Mucosa of rectum (tissue), 2 donors: ENCODE data around the gene ZMAT3.

ENCODE experiments used
- H3K27ac ChIP-seq, 2 donors: one replicate each; pipeline ENCODE4 v1.7.0; 2013; ENCODE audit warnings: inconsistent platforms in 2 of 2, low read depth in 2 of 2, low read length in 2 of 2
- H3K27me3 ChIP-seq, 2 donors: one replicate each; pipeline ENCODE4 v1.7.0; 2013; ENCODE audit warnings: low read length in 2 of 2; ENCODE audit not compliant: control insufficient read depth in 2 of 2, insufficient read depth in 2 of 2
- H3K36me3 ChIP-seq, 2 donors: one replicate each; pipeline ENCODE4 v1.7.0; 2013; ENCODE audit warnings: low read length in 2 of 2; ENCODE audit not compliant: control insufficient read depth in 2 of 2, insufficient read depth in 2 of 2
- H3K4me1 ChIP-seq, 2 donors: one replicate each; pipeline ENCODE4 v1.7.0; 2013; ENCODE audit warnings: low read length in 2 of 2, mild to moderate bottlenecking in 1 of 2; ENCODE audit not compliant: control insufficient read depth in 2 of 2, insufficient read depth in 2 of 2
- H3K4me3 ChIP-seq, 2 donors: one replicate each; pipeline ENCODE4 v1.7.0; 2013; ENCODE audit warnings: low read length in 2 of 2
- H3K9ac ChIP-seq, 2 donors: one replicate each; pipeline ENCODE4 v1.7.0; 2013; ENCODE audit warnings: low read length in 2 of 2, low read depth in 1 of 2, mild to moderate bottlenecking in 1 of 2
- H3K9me3 ChIP-seq, 2 donors: one replicate each; pipeline ENCODE4 v1.7.0; 2013; ENCODE audit warnings: low read length in 2 of 2; ENCODE audit not compliant: control insufficient read depth in 2 of 2
- donor health status: healthy.
- donor health status: Normal muscosa, but diverticular disease.

ZMAT3 gene

DNA sequence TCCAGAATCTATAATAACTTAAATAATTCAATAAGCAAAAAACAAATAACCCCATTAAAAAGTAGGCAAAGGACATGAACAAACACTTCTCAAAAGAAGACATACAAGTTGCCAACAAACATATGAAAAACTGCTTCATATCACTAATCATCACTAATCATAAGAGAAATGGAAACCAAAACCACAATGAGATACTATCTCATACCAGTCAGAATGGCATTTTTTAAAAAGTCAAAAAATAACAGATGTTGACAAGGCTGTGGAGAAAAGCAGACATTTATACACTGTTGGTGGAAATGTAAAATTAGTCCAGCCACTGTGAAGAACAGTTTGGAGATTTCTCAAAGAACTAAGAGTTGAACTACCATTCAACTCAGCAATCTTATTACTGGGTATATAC lies 19.5 kb upstream of the ZMAT3 start:
- Histone ChIP-seq H3K4me1 (no peaks in the 10 kb centered on the region), H3K27me3 (no peaks in the 10 kb centered on the region), H3K9me3 (peaks cover 0 to 2% of the 10 kb centered on the region in 2 donors), H3K36me3 (no peaks in the 10 kb centered on the region), H3K4me3 (no peak overlapping the region), H3K27ac (no peak overlapping the region), H3K9ac (no peak overlapping the region)

- H3K36me3 ChIP-seq: no peaks in the 10 kb centered on the region
- H3K27ac ChIP-seq: no peak overlapping the region
- no peak overlapping the region for H3K4me3 ChIP-seq
- no peaks in the 10 kb centered on the region for H3K4me1 ChIP-seq
- peaks cover 0 to 2% of the 10 kb centered on the region in 2 donors for H3K9me3 ChIP-seq
- no peak overlapping the region for H3K9ac ChIP-seq
- no peaks in the 10 kb centered on the region for H3K27me3 ChIP-seq
Measured at GRCh38 chr3:179088306-179088705, 16.7 kb upstream of the ZMAT3 start.

GRCh38 chr3:179083977-179084376 lies 12.4 kb upstream of the ZMAT3 start:
- Histone ChIP-seq H3K27me3 (no peaks in the 10 kb centered on the region), H3K9ac (no peak overlapping the region), H3K4me1 (no peaks in the 10 kb centered on the region), H3K4me3 (no peak overlapping the region), H3K36me3 (no peaks in the 10 kb centered on the region), H3K27ac (no peak overlapping the region), H3K9me3 (peaks cover 0 to 2% of the 10 kb centered on the region in 2 donors)

DNA sequence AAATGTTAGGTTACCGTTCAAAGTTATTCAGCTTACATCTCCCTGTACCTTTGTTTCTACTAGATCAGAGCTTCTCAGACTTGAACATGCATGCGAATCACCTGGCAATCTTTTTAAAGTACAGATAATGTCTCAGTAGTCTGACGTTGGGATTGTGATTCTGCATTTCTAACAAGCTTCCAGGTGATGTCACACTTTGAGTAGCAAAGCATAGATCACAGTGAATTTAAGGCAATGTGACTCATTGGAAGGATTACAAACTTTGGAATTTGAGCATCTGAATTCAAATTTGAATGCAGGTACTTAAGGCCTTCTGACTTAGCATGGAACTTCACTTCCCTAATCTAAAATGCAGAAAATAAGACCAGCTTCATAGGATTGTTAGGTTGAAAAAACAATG lies 10.8 kb upstream of the ZMAT3 start:
- H3K36me3 ChIP-seq: no peaks in the 10 kb centered on the region
- no peaks in the 10 kb centered on the region for H3K4me1 ChIP-seq
- no peaks in the 10 kb centered on the region for H3K9me3 ChIP-seq
- no peak overlapping the region for H3K9ac ChIP-seq
- no peak overlapping the region for H3K27ac ChIP-seq
- no peak overlapping the region for H3K4me3 ChIP-seq
- H3K27me3 ChIP-seq: no peaks in the 10 kb centered on the region

GRCh38 chr3:179081885-179082284 lies 10.3 kb upstream of the ZMAT3 start:
- no peaks in the 10 kb centered on the region for H3K4me1 ChIP-seq

GRCh38 chr3:179079537-179079936 lies 7.9 kb upstream of the ZMAT3 start:
- no peaks in the 10 kb centered on the region for H3K9me3 ChIP-seq
- H3K27ac ChIP-seq: no peak overlapping the region
- no peaks in the 10 kb centered on the region for H3K4me1 ChIP-seq
- H3K27me3 ChIP-seq: no peaks in the 10 kb centered on the region
- no peak overlapping the region for H3K4me3 ChIP-seq
- no peaks in the 10 kb centered on the region for H3K36me3 ChIP-seq
- no peak overlapping the region for H3K9ac ChIP-seq

More at GRCh38 chr3:179081885-179082284, 10.3 kb upstream of the ZMAT3 start:
- no peaks in the 10 kb centered on the region for H3K27me3 ChIP-seq
- no peak overlapping the region for H3K27ac ChIP-seq
- no peak overlapping the region for H3K9ac ChIP-seq
- H3K36me3 ChIP-seq: no peaks in the 10 kb centered on the region
- H3K9me3 ChIP-seq: no peaks in the 10 kb centered on the region
- no peak overlapping the region for H3K4me3 ChIP-seq

GRCh38 chr3:179076243-179077027 lies 4.8 kb upstream of the ZMAT3 start:
- no peaks in the 10 kb centered on the region for H3K4me1 ChIP-seq
- H3K27me3 ChIP-seq: no peaks in the 10 kb centered on the region
- H3K9ac ChIP-seq: no peak overlapping the region
- H3K9me3 ChIP-seq: no peaks in the 10 kb centered on the region
- no peak overlapping the region for H3K27ac ChIP-seq
- no peaks in the 10 kb centered on the region for H3K36me3 ChIP-seq
- H3K4me3 ChIP-seq: no peak overlapping the region

DNA sequence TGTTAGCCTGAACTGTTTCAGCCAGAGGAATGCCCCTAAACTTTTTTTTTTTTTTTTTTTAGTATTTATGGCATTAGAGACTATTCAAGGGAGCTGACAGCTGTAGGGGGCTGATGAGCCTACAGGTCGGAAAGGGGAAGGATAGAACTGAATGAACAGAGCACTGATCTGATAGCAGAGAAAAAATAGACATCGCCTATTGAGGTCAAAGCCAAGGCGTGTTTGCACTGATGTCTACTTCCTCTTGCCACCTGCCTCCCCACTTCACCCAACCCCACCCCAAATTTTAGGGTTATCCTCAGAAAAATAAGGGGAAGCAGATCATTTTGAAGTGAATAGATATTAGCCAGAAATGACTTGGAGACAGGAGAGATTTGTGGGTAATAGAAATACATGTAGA lies 3.0 kb upstream of the ZMAT3 start:
- Histone ChIP-seq H3K4me3 (no peak overlapping the region), H3K4me1 (no peaks in the 10 kb centered on the region), H3K27me3 (no peaks in the 10 kb centered on the region), H3K36me3 (no peaks in the 10 kb centered on the region), H3K27ac (no peak overlapping the region), H3K9me3 (no peaks in the 10 kb centered on the region), H3K9ac (no peak overlapping the region)

DNA sequence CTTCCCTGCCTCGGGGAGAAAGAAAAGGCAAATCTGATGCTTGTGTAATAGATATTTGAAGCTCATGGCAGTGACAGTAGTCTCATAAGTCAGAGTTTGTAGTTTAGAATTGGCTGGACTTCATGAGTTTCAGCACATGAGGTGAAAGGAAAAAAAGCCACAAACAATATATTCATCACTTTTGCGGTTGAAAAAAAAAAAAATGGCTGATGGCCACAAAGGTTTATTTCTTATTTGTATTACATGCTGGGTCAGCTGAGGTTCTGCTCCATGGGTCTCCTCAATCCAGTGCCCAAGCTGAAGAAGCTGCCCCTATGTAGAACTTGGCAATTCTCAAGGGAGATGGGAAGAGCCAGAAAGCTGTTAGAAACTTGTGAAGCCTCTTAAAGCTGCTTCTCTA lies 2.2 kb upstream of the ZMAT3 start:
- H3K9ac ChIP-seq: no peak overlapping the region
- H3K9me3 ChIP-seq: no peaks in the 10 kb centered on the region
- H3K4me3 ChIP-seq: no peak overlapping the region
- H3K27me3 ChIP-seq: no peaks in the 10 kb centered on the region
- no peaks in the 10 kb centered on the region for H3K4me1 ChIP-seq
- H3K36me3 ChIP-seq: no peaks in the 10 kb centered on the region
- H3K27ac ChIP-seq: no peak overlapping the region

GRCh38 chr3:179072100-179072438 lies 460 bp upstream of the ZMAT3 start:
- H3K9ac ChIP-seq: peak overlapping the region; percentile 79 to 83
- no peaks in the 10 kb centered on the region for H3K9me3 ChIP-seq
- H3K27me3 ChIP-seq: no peaks in the 10 kb centered on the region
- peak overlapping the region; percentile 77 to 88 for H3K27ac ChIP-seq
- H3K4me3 ChIP-seq: peak overlapping the region; percentile 80 to 96
- peaks cover 4 to 5% of the 10 kb centered on the region in 2 donors for H3K36me3 ChIP-seq
- H3K4me1 ChIP-seq: no peaks in the 10 kb centered on the region

DNA sequence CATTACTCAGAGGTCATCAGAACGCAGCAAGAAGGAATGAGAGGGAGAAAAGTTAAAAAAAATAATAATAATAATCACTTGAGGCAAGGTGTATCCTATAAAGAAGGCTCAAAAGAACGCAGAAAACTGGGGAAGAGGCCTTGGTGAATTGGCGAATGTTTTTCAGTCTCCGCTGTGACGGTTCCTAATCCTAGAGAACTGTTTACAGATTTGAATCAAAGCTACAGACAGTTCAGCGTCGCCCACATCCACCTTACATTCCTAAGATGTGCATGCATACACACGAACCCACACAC lies 634 bp downstream of the ZMAT3 start:
- H3K27me3 ChIP-seq: no peaks in the 10 kb centered on the region
- peaks cover 10% of the 10 kb centered on the region in 2 donors for H3K36me3 ChIP-seq
- H3K4me1 ChIP-seq: no peaks in the 10 kb centered on the region
- H3K9me3 ChIP-seq: no peaks in the 10 kb centered on the region
- peak overlapping the region; percentile 77 to 88 for H3K27ac ChIP-seq
- H3K4me3 ChIP-seq: peak overlapping the region; percentile 80 to 96
- peak overlapping the region; percentile 79 to 83 for H3K9ac ChIP-seq
